HG03097 (cell line): ENCODE measurements around the gene TMEM256.

Source experiments
- ATAC-seq: cut with Tn5 transposase; IDR thresholded peaks from one replicate; pipeline ENCODE4 v1.9.1; 2021; ENCODE audit not compliant: unreplicated experiment, low FRiP score

The TMEM256 gene

DNA sequence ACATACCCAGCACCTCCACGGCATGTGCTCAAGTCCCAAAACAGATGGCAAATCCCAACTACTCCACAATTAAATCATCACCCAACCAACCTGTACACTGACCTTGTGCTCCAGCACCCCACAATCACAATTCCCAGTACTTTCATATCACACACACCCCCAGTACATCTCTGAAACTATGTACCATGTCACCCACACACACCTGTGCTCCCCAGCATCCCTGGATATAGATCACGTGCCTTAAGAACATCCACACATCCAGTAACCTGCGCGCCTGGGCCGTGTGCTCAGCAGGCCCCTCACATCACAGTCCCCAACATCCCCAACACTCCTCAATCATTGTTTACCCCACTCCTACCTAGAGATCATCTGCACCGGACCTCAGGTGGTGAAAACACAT lies 5.8 kb upstream of the TMEM256 start:
- no peak for ATAC-seq

- no peak for ATAC-seq
These were observed 5.0 kb upstream of the TMEM256 start for GRCh38 chr17:7408863-7409262.

GRCh38 chr17:7408252-7408727 lies 4.4 kb upstream of the TMEM256 start:
- ATAC-seq, result no peak

GRCh38 chr17:7407485-7408251 lies 3.8 kb upstream of the TMEM256 start, which contains the start of gene NLGN2:
Gene NLGN2, plus strand, starts transcription at chr17:7407845. Its CDS starts 411 bp downstream, at chr17:7408256.
- ATAC-seq, result no peak

GRCh38 chr17:7407082-7407481 lies 3.2 kb upstream of the TMEM256 start:
- ATAC-seq, result no peak

- ATAC-seq, result no peak
These were observed 2.4 kb upstream of the TMEM256 start for GRCh38 chr17:7406235-7406825.

- ATAC-seq, result no peak
These were observed 1.7 kb upstream of the TMEM256 start for GRCh38 chr17:7405350-7406234.

DNA sequence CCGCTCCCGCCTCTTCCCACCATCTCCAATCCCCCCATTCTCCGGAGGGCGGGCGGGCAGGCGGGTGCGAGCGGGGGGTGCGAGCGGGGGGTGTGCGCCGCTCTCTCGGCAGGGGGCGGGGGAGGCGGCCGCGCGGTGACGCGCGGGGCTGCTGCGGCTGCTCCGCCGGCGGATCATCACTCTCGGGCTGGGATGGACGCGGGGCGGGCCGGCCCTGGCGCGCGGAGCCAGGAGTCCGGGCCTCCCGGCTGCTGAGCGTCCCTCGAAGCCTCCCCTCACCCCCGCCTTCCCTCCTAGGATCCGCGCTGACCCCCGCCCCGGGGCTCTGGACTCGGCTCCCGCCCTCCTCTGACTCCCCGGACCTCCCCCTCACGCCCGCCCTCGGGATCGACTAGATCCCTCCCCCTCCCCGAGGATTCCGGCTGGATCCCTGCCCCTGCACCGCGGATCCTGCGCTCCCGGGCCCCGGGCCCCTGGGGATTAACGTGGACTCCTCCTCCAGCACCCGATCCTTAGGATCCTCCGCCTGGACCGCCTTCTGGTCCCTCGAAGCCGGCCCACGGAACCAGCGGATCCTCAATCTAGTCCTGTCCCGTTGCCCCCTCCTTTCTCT lies 946 bp upstream of the TMEM256 start:
- ATAC-seq, result peak; percentile 2

DNA sequence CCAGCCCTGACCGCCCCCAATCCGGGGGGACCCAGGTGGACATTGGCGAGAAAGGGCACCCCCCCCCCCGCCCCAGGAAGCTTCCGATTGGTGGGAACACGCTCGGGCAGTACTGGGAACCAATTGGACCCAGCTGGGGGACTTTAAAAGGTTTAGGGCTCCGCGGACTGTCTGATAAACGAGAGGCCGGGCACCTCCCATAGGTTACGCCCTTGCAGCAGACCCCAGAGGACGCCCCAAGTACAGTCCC lies 245 bp downstream of the TMEM256 start:
- ATAC-seq, result no peak

- ATAC-seq, result no peak
These were observed 712 bp downstream of the TMEM256 start for GRCh38 chr17:7403043-7403726.

GRCh38 chr17:7398612-7399011 lies 5.3 kb downstream of the TMEM256 start:
- ATAC-seq, result no peak

GRCh38 chr17:7396147-7396546 lies 7.8 kb downstream of the TMEM256 start:
- ATAC-seq, result no peak

DNA sequence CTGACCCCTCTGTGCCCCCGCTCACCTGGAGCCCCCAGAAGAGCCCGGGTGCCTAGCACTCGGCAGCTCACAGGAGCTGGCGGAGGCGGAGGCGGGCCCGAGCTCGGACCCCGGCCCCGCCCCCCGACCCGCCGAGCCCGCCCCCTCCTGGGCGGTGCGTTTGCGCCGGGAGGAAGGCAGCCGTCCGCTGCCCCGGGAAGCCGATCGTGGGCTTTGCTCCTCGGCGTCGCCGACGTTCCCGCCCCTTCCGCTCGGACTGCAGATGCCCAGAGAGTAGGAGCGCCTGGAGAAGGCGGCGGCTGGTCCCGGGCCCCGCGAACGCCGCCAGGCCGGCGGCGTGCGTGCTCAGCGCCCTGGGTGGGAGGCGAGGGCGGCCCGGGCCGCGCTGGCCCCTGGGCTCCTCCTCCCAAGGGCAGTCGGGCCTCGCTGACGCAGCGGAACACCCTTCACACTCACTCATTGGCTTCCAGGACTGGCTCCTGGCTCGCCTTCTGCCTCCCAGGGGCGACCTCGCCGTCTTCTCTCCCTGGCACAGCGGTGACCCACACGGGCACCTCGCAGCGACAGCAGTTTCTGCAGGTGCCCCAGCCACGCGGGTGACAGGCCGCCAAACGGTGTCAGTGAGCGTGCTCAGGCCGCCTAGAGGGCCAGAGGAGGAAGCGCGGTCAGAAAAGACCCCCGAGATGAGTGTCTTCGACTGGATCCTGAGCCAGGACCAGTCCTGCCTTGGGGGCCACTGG lies 9.3 kb downstream of the TMEM256 start, which contains the start of gene PLSCR3:
Gene PLSCR3 (minus strand): TSS at position 74 of the 740 bp plus-strand sequence. CDS start 415 bp downstream, outside the sequence.
- peak; percentile 64 for ATAC-seq

GRCh38 chr17:7393613-7394451 lies 10.1 kb downstream of the TMEM256 start:
- peak; percentile 27 for ATAC-seq

GRCh38 chr17:7392696-7393612 lies 10.9 kb downstream of the TMEM256 start:
- ATAC-seq, result no peak

- no peak for ATAC-seq
These were observed 12.6 kb downstream of the TMEM256 start for GRCh38 chr17:7391307-7391706.
